ENCODE results near the gene AKAP6. TPM values are rescaled to one million over a fixed set of nuclear protein-coding genes. Genes with fewer than 3 reads are reported as not detected.

The AKAP6 gene
- total and polyA plus RNA-seq, 2 experiments from 2014 or later: 0.38 to 0.42 TPM

DNA sequence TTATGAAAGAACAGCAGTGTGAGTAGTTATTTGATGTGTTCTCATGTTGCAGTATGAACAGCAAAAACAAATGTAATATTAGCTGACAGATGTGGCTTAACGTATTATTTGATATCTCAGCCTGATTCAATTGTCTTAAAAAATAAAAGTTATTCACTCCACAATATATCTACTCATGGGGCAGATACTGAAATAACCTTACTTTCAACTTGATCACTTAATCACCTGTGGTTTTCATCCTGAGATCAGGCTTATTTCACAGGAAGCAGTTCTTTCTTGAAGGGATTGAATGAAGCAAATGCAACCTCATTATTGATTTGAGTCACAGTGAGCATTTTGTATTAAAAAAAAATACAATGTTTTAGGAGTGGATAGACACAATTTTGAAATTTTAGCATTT, 90.3 kb downstream of the AKAP6 start:
- Mint-ChIP-seq H3K27ac (no peak overlapping the region), H3K4me1 (no peaks in the 10 kb centered on the region), H3K4me3 (no peak overlapping the region), H3K36me3 (ENCODE audit: low read depth) (peaks cover 12% of the 10 kb centered on the region; the same call in 2 of the 3 replicates), H3K27me3 (ENCODE audit: insufficient read depth, low read depth, poor library complexity) (peaks cover 2% of the 10 kb centered on the region), H3K9me3 (peaks cover 18% of the 10 kb centered on the region)
- ATAC-seq (no peak), DNase-seq (ENCODE audit: low spot score) (no peak)
- Histone ChIP-seq H2AFZ (no peak overlapping the region), H3K4me3 (no peak overlapping the region), H3K79me2 (replicated peaks; ENCODE audit: insufficient read depth) (no peaks in the 10 kb centered on the region), H3K27me3 (ENCODE audit: insufficient read depth) (no peaks in the 10 kb centered on the region), H3K27ac (ENCODE audit: low read depth) (no peak overlapping the region), H3K4me2 (no peak overlapping the region), H3K36me3 (ENCODE audit: insufficient read depth) (no peaks in the 10 kb centered on the region), H4K20me1 (replicated peaks; ENCODE audit: insufficient read depth) (no peaks in the 10 kb centered on the region), H3F3A (replicated peaks; ENCODE audit: low read depth) (no peaks in the 10 kb centered on the region), H3K4me1 (ENCODE audit: insufficient read depth) (no peaks in the 10 kb centered on the region), H3K9me2 (ENCODE audit: insufficient read depth) (no peaks in the 10 kb centered on the region)
- TF ChIP-seq NANOG (IDR thresholded peaks at IDR 0.05; ENCODE audit: borderline replicate concordance) (no peak), EZH2phosphoT487 (IDR thresholded peaks at IDR 0.05; ENCODE audit: unreplicated experiment) (no peak), ZNF331 (CRISPR knock-in tag; IDR thresholded peaks at IDR 0.05; ENCODE audit: low read depth) (no peak), CREB1 (CRISPR knock-in tag; IDR thresholded peaks at IDR 0.05; ENCODE audit: low read depth) (no peak), JUNB (IDR thresholded peaks at IDR 0.05; ENCODE audit: unreplicated experiment) (no peak), POLR2AphosphoS5 (IDR thresholded peaks at IDR 0.05; ENCODE audit: low read depth) (no peak), ZNF114 (CRISPR knock-in tag; IDR thresholded peaks at IDR 0.05) (no peak), EZH2 (IDR thresholded peaks at IDR 0.05; ENCODE audit: low read depth, unreplicated experiment) (no peak), STAT1 (IDR thresholded peaks at IDR 0.05; ENCODE audit: unreplicated experiment) (no peak)
- TF ChIP-seq, protein P1, sequence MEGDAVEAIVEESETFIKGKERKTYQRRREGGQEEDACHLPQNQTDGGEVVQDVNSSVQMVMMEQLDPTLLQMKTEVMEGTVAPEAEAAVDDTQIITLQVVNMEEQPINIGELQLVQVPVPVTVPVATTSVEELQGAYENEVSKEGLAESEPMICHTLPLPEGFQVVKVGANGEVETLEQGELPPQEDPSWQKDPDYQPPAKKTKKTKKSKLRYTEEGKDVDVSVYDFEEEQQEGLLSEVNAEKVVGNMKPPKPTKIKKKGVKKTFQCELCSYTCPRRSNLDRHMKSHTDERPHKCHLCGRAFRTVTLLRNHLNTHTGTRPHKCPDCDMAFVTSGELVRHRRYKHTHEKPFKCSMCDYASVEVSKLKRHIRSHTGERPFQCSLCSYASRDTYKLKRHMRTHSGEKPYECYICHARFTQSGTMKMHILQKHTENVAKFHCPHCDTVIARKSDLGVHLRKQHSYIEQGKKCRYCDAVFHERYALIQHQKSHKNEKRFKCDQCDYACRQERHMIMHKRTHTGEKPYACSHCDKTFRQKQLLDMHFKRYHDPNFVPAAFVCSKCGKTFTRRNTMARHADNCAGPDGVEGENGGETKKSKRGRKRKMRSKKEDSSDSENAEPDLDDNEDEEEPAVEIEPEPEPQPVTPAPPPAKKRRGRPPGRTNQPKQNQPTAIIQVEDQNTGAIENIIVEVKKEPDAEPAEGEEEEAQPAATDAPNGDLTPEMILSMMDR (conservative IDR thresholded peaks at IDR 0.05; ENCODE audit: low read depth in 2 of 2): no peak
- TF ChIP-seq, protein P2, sequence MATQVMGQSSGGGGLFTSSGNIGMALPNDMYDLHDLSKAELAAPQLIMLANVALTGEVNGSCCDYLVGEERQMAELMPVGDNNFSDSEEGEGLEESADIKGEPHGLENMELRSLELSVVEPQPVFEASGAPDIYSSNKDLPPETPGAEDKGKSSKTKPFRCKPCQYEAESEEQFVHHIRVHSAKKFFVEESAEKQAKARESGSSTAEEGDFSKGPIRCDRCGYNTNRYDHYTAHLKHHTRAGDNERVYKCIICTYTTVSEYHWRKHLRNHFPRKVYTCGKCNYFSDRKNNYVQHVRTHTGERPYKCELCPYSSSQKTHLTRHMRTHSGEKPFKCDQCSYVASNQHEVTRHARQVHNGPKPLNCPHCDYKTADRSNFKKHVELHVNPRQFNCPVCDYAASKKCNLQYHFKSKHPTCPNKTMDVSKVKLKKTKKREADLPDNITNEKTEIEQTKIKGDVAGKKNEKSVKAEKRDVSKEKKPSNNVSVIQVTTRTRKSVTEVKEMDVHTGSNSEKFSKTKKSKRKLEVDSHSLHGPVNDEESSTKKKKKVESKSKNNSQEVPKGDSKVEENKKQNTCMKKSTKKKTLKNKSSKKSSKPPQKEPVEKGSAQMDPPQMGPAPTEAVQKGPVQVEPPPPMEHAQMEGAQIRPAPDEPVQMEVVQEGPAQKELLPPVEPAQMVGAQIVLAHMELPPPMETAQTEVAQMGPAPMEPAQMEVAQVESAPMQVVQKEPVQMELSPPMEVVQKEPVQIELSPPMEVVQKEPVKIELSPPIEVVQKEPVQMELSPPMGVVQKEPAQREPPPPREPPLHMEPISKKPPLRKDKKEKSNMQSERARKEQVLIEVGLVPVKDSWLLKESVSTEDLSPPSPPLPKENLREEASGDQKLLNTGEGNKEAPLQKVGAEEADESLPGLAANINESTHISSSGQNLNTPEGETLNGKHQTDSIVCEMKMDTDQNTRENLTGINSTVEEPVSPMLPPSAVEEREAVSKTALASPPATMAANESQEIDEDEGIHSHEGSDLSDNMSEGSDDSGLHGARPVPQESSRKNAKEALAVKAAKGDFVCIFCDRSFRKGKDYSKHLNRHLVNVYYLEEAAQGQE (IDR thresholded peaks at IDR 0.05; ENCODE audit: unreplicated experiment): no peak
- TF ChIP-seq, protein P3, sequence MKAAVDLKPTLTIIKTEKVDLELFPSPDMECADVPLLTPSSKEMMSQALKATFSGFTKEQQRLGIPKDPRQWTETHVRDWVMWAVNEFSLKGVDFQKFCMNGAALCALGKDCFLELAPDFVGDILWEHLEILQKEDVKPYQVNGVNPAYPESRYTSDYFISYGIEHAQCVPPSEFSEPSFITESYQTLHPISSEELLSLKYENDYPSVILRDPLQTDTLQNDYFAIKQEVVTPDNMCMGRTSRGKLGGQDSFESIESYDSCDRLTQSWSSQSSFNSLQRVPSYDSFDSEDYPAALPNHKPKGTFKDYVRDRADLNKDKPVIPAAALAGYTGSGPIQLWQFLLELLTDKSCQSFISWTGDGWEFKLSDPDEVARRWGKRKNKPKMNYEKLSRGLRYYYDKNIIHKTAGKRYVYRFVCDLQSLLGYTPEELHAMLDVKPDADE (IDR thresholded peaks at IDR 0.05): no peak
- TF ChIP-seq, protein P4, sequence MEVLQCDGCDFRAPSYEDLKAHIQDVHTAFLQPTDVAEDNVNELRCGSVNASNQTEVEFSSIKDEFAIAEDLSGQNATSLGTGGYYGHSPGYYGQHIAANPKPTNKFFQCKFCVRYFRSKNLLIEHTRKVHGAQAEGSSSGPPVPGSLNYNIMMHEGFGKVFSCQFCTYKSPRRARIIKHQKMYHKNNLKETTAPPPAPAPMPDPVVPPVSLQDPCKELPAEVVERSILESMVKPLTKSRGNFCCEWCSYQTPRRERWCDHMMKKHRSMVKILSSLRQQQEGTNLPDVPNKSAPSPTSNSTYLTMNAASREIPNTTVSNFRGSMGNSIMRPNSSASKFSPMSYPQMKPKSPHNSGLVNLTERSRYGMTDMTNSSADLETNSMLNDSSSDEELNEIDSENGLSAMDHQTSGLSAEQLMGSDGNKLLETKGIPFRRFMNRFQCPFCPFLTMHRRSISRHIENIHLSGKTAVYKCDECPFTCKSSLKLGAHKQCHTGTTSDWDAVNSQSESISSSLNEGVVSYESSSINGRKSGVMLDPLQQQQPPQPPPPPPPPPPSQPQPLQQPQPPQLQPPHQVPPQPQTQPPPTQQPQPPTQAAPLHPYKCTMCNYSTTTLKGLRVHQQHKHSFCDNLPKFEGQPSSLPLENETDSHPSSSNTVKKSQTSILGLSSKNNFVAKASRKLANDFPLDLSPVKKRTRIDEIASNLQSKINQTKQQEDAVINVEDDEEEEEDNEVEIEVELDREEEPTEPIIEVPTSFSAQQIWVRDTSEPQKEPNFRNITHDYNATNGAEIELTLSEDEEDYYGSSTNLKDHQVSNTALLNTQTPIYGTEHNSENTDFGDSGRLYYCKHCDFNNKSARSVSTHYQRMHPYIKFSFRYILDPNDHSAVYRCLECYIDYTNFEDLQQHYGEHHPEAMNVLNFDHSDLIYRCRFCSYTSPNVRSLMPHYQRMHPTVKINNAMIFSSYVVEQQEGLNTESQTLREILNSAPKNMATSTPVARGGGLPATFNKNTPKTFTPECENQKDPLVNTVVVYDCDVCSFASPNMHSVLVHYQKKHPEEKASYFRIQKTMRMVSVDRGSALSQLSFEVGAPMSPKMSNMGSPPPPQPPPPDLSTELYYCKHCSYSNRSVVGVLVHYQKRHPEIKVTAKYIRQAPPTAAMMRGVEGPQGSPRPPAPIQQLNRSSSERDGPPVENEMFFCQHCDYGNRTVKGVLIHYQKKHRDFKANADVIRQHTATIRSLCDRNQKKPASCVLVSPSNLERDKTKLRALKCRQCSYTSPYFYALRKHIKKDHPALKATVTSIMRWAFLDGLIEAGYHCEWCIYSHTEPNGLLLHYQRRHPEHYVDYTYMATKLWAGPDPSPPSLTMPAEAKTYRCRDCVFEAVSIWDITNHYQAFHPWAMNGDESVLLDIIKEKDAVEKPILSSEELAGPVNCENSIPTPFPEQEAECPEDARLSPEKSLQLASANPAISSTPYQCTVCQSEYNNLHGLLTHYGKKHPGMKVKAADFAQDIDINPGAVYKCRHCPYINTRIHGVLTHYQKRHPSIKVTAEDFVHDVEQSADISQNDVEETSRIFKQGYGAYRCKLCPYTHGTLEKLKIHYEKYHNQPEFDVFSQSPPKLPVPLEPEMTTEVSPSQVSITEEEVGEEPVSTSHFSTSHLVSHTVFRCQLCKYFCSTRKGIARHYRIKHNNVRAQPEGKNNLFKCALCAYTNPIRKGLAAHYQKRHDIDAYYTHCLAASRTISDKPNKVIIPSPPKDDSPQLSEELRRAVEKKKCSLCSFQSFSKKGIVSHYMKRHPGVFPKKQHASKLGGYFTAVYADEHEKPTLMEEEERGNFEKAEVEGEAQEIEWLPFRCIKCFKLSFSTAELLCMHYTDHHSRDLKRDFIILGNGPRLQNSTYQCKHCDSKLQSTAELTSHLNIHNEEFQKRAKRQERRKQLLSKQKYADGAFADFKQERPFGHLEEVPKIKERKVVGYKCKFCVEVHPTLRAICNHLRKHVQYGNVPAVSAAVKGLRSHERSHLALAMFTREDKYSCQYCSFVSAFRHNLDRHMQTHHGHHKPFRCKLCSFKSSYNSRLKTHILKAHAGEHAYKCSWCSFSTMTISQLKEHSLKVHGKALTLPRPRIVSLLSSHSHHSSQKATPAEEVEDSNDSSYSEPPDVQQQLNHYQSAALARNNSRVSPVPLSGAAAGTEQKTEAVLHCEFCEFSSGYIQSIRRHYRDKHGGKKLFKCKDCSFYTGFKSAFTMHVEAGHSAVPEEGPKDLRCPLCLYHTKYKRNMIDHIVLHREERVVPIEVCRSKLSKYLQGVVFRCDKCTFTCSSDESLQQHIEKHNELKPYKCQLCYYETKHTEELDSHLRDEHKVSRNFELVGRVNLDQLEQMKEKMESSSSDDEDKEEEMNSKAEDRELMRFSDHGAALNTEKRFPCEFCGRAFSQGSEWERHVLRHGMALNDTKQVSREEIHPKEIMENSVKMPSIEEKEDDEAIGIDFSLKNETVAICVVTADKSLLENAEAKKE (CRISPR knock-in tag; IDR thresholded peaks at IDR 0.05): no peak

All from GM23338 (cell line).